Cerebellar cortex (tissue), 1 donor: Measurements from ENCODE around the gene RAB6B.

ENCODE experiments used
- DNase-seq: peaks from one replicate; pipeline ENCODE4 v3.0.0-alpha.2; 2015; ENCODE audit warnings: low spot score

The RAB6B gene

GRCh38 chr3:133857767-133858166 lies 37.9 kb downstream of the RAB6B start:
- no peak for DNase-seq

GRCh38 chr3:133856316-133856715 lies 39.4 kb downstream of the RAB6B start:
- no peak for DNase-seq

GRCh38 chr3:133855772-133856171 lies 39.9 kb downstream of the RAB6B start:
- DNase-seq: no peak

- peak; percentile 22 for DNase-seq
Measured at GRCh38 chr3:133855002-133855370, 40.7 kb downstream of the RAB6B start.

- DNase-seq: no peak
Measured at GRCh38 chr3:133854264-133855001, 41.2 kb downstream of the RAB6B start.

GRCh38 chr3:133853925-133854227 lies 41.8 kb downstream of the RAB6B start:
- no peak for DNase-seq

- DNase-seq: no peak
Measured at GRCh38 chr3:133853063-133853924, 42.4 kb downstream of the RAB6B start.

- DNase-seq: no peak
Measured at GRCh38 chr3:133851931-133852330, 43.8 kb downstream of the RAB6B start.

- DNase-seq: no peak
Measured at GRCh38 chr3:133851266-133851906, 44.3 kb downstream of the RAB6B start.

GRCh38 chr3:133850034-133850433 lies 45.6 kb downstream of the RAB6B start:
- no peak for DNase-seq

- DNase-seq: no peak
Measured at GRCh38 chr3:133849346-133849745, 46.3 kb downstream of the RAB6B start.

GRCh38 chr3:133845127-133845526 lies 50.6 kb downstream of the RAB6B start:
- DNase-seq: no peak

GRCh38 chr3:133843634-133844033 lies 52.0 kb downstream of the RAB6B start:
- no peak for DNase-seq

- DNase-seq: no peak
Measured at GRCh38 chr3:133842158-133842557, 53.5 kb downstream of the RAB6B start.

GRCh38 chr3:133841196-133841595 lies 54.5 kb downstream of the RAB6B start:
- DNase-seq: no peak

- no peak for DNase-seq
Measured at GRCh38 chr3:133840767-133841166, 54.9 kb downstream of the RAB6B start.

GRCh38 chr3:133840055-133840737 lies 55.5 kb downstream of the RAB6B start:
- DNase-seq: no peak

GRCh38 chr3:133838916-133839800 lies 56.5 kb downstream of the RAB6B start:
- no peak for DNase-seq

- DNase-seq: no peak
Measured at GRCh38 chr3:133838296-133838789, 57.3 kb downstream of the RAB6B start.

- no peak for DNase-seq
Measured at GRCh38 chr3:133837487-133838295, 58.0 kb downstream of the RAB6B start.
